Caco-2 (cell line): ENCODE measurements around the gene MRGPRG. TPM values are rescaled to one million over a fixed set of nuclear protein-coding genes. Genes with fewer than 3 reads are reported as not detected.

ENCODE experiments used
- BruUV-seq: library from RNA; stranded (reverse); fragments of 400-500 nt; replicated peaks from 2 replicates; lab custom pipeline; 2021; lab: Mats Ljungman, UMichigan
- CTCF ChIA-PET: fragments of 300-600 bp; sonication (Branson Sonifier 250); formaldehyde crosslinking; loops from one replicate; lab custom pipeline; 2022; ENCODE audit warnings: antibody characterized with exemption; lab: Charles Lee
- POLR2A ChIA-PET: fragments of 300-600 bp; sonication (Branson Sonifier 250); formaldehyde crosslinking; loops from one replicate; lab custom pipeline; 2022; ENCODE audit warnings: antibody characterized with exemption; lab: Charles Lee
- DNase-seq, 2 experiments: peaks; one replicate each; pipeline versions ENCODE4 v3.0.0 to v3.0.0-alpha.2; 2020 to 2022
- H3K27me3 ChIP-seq: replicated peaks from 2 replicates; pipeline ENCODE4 v1.6.0; 2011; ENCODE audit warnings: low read length; ENCODE audit not compliant: control insufficient read depth, insufficient read depth
- H3K36me3 ChIP-seq: 2 replicates; pipeline ENCODE4 v1.5.1; 2011; ENCODE audit warnings: low read length; ENCODE audit not compliant: control insufficient read depth, insufficient read depth
- H3K4me1 ChIP-seq: fragments of 250-450 bp; sonication (Bioruptor Pico); 2 replicates; pipeline ENCODE4 v1.5.1; 2020; ENCODE audit warnings: mild to moderate bottlenecking
- H3K4me3 ChIP-seq: 2 replicates; pipeline ENCODE4 v1.5.1; 2011; ENCODE audit warnings: low read depth, mild to moderate bottlenecking, control low read depth, low read length
- H3K9me3 ChIP-seq: fragments of 250-450 bp; sonication (Bioruptor Pico); 2 replicates; pipeline ENCODE4 v1.5.1; 2020; ENCODE audit warnings: mild to moderate bottlenecking, moderate library complexity
- H3K27ac Mint-ChIP-seq: one replicate; pipeline ENCODE4 v1.8.0; 2022; ENCODE audit warnings: mixed read lengths; ENCODE audit not compliant: unreplicated experiment
- H3K27me3 Mint-ChIP-seq: one replicate; pipeline ENCODE4 v1.8.0; 2022; ENCODE audit warnings: mixed read lengths; ENCODE audit not compliant: insufficient read depth, unreplicated experiment
- H3K36me3 Mint-ChIP-seq: one replicate; pipeline ENCODE4 v1.8.0; 2022; ENCODE audit warnings: mild to moderate bottlenecking, mixed read lengths; ENCODE audit not compliant: insufficient read depth, unreplicated experiment
- H3K4me1 Mint-ChIP-seq: one replicate; pipeline ENCODE4 v1.8.0; 2022; ENCODE audit warnings: low read depth, mixed read lengths; ENCODE audit not compliant: unreplicated experiment
- H3K4me3 Mint-ChIP-seq: one replicate; pipeline ENCODE4 v1.8.0; 2022; ENCODE audit warnings: mild to moderate bottlenecking, moderate library complexity, mixed read lengths; ENCODE audit not compliant: unreplicated experiment
- H3K9me3 Mint-ChIP-seq: one replicate; pipeline ENCODE4 v1.8.0; 2022; ENCODE audit warnings: mixed read lengths; ENCODE audit not compliant: unreplicated experiment
- CTCF ChIP-seq, 2 experiments: fragments of 200-600 bp in 1 of 2; IDR thresholded peaks; 1 replicate in 1 of 2; 2 replicates in 1 of 2; pipeline versions ENCODE4 v1.5.1 to v1.8.0; 2011 to 2022; ENCODE audit warnings: antibody characterized with exemption in 1 of 2, control low read depth in 1 of 2, inconsistent platforms in 1 of 2, low read depth in 1 of 2, low read length in 1 of 2, mild to moderate bottlenecking in 1 of 2, moderate library complexity in 1 of 2; ENCODE audit not compliant: insufficient read depth in 1 of 2, severe bottlenecking in 1 of 2, unreplicated experiment in 1 of 2
- intact Hi-C: fragments of 100-400 bp; cut with micrococcal nuclease; formaldehyde crosslinking; loops from one replicate; pipeline ENCODE4 v1.10.0; 2022; ENCODE audit not compliant: unreplicated experiment
- total RNA-seq: library from RNA; stranded (reverse); gene quantifications from 2 replicates; pipeline ENCODE4 v1.2.3, GENCODE V29; 2022

MRGPRG gene
- total RNA-seq, 1 experiment from 2014 or later = not detected

DNA sequence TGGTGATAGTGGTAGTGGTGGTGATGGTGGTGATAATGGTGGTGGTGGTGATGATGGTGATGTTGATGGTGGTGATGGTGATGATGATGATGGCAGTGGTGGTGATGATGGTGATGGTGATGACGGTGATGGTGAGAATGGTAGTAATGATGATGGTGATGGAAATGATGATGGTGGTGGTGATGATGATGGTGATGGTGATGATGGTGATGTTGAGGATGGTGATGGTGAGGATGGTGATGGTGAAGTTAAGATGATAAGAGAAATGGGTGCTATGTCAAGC is 11.8 kb downstream of the MRGPRG start:
- TF ChIP-seq CTCF (IDR thresholded peaks at IDR 0.05; ENCODE audit: insufficient read depth in 1 of 2, low read depth in 1 of 2, low read length in 1 of 2, severe bottlenecking in 1 of 2, unreplicated experiment in 1 of 2) = no peak
- peaks cover 6% of the 10 kb centered on the region for H3K27me3 Mint-ChIP-seq
- H3K4me3 Mint-ChIP-seq = no peak overlapping the region
- H3K9me3 Mint-ChIP-seq = no peaks in the 10 kb centered on the region
- H3K9me3 ChIP-seq = peaks cover 3% of the 10 kb centered on the region; the same call in 1 of the 2 replicates
- peaks cover 1% of the 10 kb centered on the region; the same call in 1 of the 2 replicates for H3K27me3 ChIP-seq
- H3K4me3 ChIP-seq = no peak overlapping the region
- intact Hi-C loops = no loop called here
- CTCF ChIA-PET = no interaction called here
- no peaks in the 10 kb centered on the region for H3K4me1 Mint-ChIP-seq
- no peak for DNase-seq
- POLR2A ChIA-PET = no interaction called here
- no peaks in the 10 kb centered on the region for H3K36me3 ChIP-seq
- no peaks in the 10 kb centered on the region for H3K4me1 ChIP-seq
- H3K36me3 Mint-ChIP-seq = no peaks in the 10 kb centered on the region
- H3K27ac Mint-ChIP-seq = no peak overlapping the region
- BruUV-seq = no TSS peak

GRCh38 chr11:3206156-3206921 is 12.3 kb downstream of the MRGPRG start:
- BruUV-seq = no TSS peak
- no peak for TF ChIP-seq CTCF (IDR thresholded peaks at IDR 0.05; ENCODE audit: insufficient read depth in 1 of 2, low read depth in 1 of 2, low read length in 1 of 2, severe bottlenecking in 1 of 2, unreplicated experiment in 1 of 2)
- Histone ChIP-seq H3K9me3 (peaks cover 3% of the 10 kb centered on the region; the same call in 1 of the 2 replicates), H3K27me3 (peaks cover 1% of the 10 kb centered on the region; the same call in 1 of the 2 replicates), H3K4me1 (no peaks in the 10 kb centered on the region), H3K36me3 (no peaks in the 10 kb centered on the region), H3K4me3 (no peak overlapping the region)
- intact Hi-C loops = no loop called here
- POLR2A ChIA-PET = no interaction called here
- Mint-ChIP-seq H3K36me3 (no peaks in the 10 kb centered on the region), H3K27me3 (peaks cover 3% of the 10 kb centered on the region), H3K9me3 (no peaks in the 10 kb centered on the region), H3K4me1 (no peaks in the 10 kb centered on the region), H3K27ac (no peak overlapping the region), H3K4me3 (no peak overlapping the region)
- CTCF ChIA-PET = no interaction called here
- no peak for DNase-seq

DNA sequence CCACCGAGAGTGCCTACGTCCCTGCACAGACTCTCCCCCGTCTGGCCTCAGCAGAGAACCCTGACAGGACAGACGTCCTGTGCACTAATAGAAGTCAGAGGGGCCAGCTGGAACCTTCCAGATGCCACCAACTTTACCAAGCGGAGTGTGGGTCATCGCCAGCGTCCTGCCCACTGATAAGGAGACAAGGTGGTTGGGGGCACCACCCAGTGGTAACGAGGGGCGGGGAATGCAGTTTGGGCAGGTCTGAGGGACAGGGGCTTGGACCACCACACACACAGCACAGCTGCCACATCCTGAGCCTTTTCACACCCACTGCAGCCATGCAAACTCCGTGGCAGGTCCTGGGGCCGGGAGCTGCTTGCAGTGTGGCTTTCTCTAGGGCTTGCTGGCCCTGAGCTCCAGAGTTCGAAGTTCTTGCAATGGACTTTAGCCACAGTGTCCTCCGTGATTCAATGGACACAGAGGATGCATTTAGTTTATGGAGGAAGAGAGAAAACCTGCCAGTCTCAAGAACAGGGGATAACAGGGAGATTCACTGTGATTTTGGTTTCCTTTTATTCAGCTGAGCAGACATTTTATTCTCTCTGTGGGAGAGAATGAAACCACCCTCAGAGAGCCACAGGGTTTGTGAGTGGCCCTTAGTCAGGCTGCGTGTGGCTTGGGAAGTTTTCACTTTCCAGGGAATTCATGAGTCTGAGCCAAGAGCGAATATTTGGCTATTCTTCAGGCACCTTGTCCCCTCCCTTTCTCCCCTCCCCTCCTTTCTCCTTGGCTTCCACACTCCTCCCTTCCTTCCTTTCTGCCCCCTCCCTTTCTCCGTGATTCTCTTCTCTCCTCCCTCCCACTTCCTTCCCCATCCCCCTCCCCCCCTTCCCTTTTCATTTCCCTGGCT is 13.1 kb downstream of the MRGPRG start:
- H3K27ac Mint-ChIP-seq = no peak overlapping the region
- H3K4me3 Mint-ChIP-seq = no peak overlapping the region
- Histone ChIP-seq H3K4me1 (no peaks in the 10 kb centered on the region), H3K36me3 (no peaks in the 10 kb centered on the region), H3K9me3 (no peaks in the 10 kb centered on the region), H3K27me3 (peaks cover 1% of the 10 kb centered on the region), H3K4me3 (no peak overlapping the region)
- no TSS peak for BruUV-seq
- no peak for DNase-seq
- ChIA-PET POLR2A (no interaction called here), CTCF (no interaction called here)
- no peaks in the 10 kb centered on the region for H3K36me3 Mint-ChIP-seq
- intact Hi-C loops = no loop called here
- peaks cover 3% of the 10 kb centered on the region for H3K27me3 Mint-ChIP-seq
- no peaks in the 10 kb centered on the region for H3K4me1 Mint-ChIP-seq
- no peaks in the 10 kb centered on the region for H3K9me3 Mint-ChIP-seq
- TF ChIP-seq CTCF (IDR thresholded peaks at IDR 0.05; ENCODE audit: insufficient read depth in 1 of 2, low read depth in 1 of 2, low read length in 1 of 2, severe bottlenecking in 1 of 2, unreplicated experiment in 1 of 2) = no peak
